Measurements from ENCODE around the gene MYH3. TPM values are rescaled to one million over a fixed set of nuclear protein-coding genes. Genes with fewer than 3 reads are reported as not detected.

MYH3 gene
- total RNA-seq, 4 donors from 2014 or later: 2.2 to 6.6 (median 3.6) TPM

GRCh38 chr17:10657879-10658278 is 770 bp upstream of the MYH3 start:
- no peaks in the 10 kb centered on the region for H3K9me3 ChIP-seq
- H3K27ac ChIP-seq: no peak overlapping the region
- in situ Hi-C loops (cut with MboI; ENCODE audit: low pct_ligation_motif_present in 1 of 4, low pct_unique_long_range_greater_than_20kb in 1 of 4, low sequenced_read_pairs in 3 of 4): loop anchor here in 2 of 4 donors (10.0 to 25.0 kb wide), 2 partner anchors 96 to 197 kb away; no protein-coding TSS in a partner anchor
- no peaks in the 10 kb centered on the region for H3K36me3 ChIP-seq
- intact Hi-C loops (cut with DNase I; ENCODE audit: low total_unique reads): no loop called here
- TF ChIP-seq POLR2A (IDR thresholded peaks at IDR 0.05) (no peak), POLR2AphosphoS5 (IDR thresholded peaks at IDR 0.05) (no peak), CTCF (IDR thresholded peaks at IDR 0.05) (no peak), EP300 (IDR thresholded peaks at IDR 0.05; ENCODE audit: low read depth) (no peak)
- no peaks in the 10 kb centered on the region for H3K27me3 ChIP-seq
- no peak for DNase-seq
- 79 to 83% methylated on average over 7 to 10 of the region's 10 CpGs for WGBS, 2 donors (ENCODE audit: low coverage in 1 of 2)
- H3K4me3 ChIP-seq: no peak overlapping the region
- no peaks in the 10 kb centered on the region for H3K4me1 ChIP-seq

DNA sequence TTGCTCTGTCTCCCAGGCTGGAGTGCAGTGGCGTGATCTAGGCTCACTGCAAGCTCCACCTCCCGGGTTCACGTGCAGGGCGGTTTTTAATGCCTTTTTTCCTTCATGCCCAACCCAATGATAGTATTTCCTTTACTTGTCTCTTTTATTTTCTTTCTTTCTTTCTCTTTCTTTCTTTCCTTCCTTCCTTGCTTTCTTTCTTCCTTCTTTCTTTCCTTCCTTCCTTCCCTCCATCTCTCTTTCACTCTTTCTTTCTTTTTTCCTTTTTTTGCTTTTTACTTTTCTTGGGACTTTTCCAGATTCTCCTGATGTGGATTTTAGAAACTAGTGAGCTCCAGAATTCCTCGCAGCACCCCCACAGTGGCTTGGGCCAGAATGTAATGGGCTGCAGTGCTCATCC is 3.1 kb downstream of the MYH3 start:
- Histone ChIP-seq H3K4me1 (no peaks in the 10 kb centered on the region), H3K4me3 (no peak overlapping the region), H3K27ac (no peak overlapping the region), H3K36me3 (no peaks in the 10 kb centered on the region), H3K27me3 (no peaks in the 10 kb centered on the region), H3K9me3 (no peaks in the 10 kb centered on the region)
- no peak for DNase-seq
- TF ChIP-seq POLR2AphosphoS5 (IDR thresholded peaks at IDR 0.05): no peak
- TF ChIP-seq CTCF (IDR thresholded peaks at IDR 0.05): no peak
- no peak for TF ChIP-seq EP300 (IDR thresholded peaks at IDR 0.05; ENCODE audit: low read depth)
- TF ChIP-seq POLR2A (IDR thresholded peaks at IDR 0.05): no peak
- intact Hi-C loops (cut with DNase I; ENCODE audit: low total_unique reads) (no loop called here), in situ Hi-C loops (cut with MboI; ENCODE audit: low pct_ligation_motif_present in 1 of 4, low pct_unique_long_range_greater_than_20kb in 1 of 4, low sequenced_read_pairs in 3 of 4) (loop anchor here in 2 of 4 donors (10.0 to 25.0 kb wide), 2 partner anchors 92 to 201 kb away; no protein-coding TSS in a partner anchor)
- WGBS, 2 donors (ENCODE audit: low coverage in 1 of 2): 40 to 75% methylated on average over 1 to 5 of the region's 5 CpGs

DNA sequence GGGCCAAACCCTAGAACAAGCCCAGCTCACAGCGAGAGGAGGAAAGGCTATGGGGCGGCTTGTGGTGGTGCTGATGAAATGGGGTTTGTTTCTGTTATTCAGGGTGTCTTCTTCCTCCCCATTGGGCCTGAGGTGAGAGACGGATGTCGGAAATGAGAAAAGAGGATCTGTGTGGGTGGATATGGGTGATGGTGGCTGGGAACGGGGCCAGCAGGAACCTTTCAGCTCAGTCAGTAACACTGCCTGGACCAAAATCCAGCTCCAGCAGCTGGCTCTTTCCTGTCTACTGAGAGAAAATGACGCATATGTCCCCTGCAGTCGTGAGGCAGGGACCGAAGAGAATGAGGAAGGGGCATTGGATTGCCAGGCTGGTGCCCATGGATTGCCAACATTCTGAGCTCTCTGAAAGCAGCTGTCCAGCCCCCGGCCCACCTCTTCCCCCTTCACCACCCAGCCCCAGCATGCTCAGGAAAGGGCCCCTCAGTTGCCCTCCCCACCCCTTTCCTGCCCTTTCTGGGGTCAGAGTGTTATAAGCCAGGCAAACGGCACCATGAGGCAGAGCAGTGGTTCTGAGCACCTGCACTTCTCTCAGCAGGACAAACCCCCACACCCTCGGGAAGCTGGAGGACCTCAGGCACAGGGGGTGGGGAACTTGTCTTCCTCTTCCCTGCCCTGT is 4.0 kb downstream of the MYH3 start:
- no peaks in the 10 kb centered on the region for H3K9me3 ChIP-seq
- no peaks in the 10 kb centered on the region for H3K4me1 ChIP-seq
- 75 to 85% methylated on average over 5 to 10 of the region's 11 CpGs for WGBS, 2 donors (ENCODE audit: low coverage in 1 of 2)
- no peaks in the 10 kb centered on the region for H3K36me3 ChIP-seq
- in situ Hi-C loops (cut with MboI; ENCODE audit: low pct_ligation_motif_present in 1 of 4, low pct_unique_long_range_greater_than_20kb in 1 of 4, low sequenced_read_pairs in 3 of 4): loop anchor here in 2 of 4 donors (10.0 to 25.0 kb wide), 2 partner anchors 91 to 202 kb away; no protein-coding TSS in a partner anchor
- no peak for TF ChIP-seq POLR2A (IDR thresholded peaks at IDR 0.05)
- TF ChIP-seq CTCF (IDR thresholded peaks at IDR 0.05): no peak
- no peak for TF ChIP-seq POLR2AphosphoS5 (IDR thresholded peaks at IDR 0.05)
- no peak overlapping the region for H3K4me3 ChIP-seq
- no peaks in the 10 kb centered on the region for H3K27me3 ChIP-seq
- DNase-seq: no peak
- intact Hi-C loops (cut with DNase I; ENCODE audit: low total_unique reads): no loop called here
- H3K27ac ChIP-seq: no peak overlapping the region

DNA sequence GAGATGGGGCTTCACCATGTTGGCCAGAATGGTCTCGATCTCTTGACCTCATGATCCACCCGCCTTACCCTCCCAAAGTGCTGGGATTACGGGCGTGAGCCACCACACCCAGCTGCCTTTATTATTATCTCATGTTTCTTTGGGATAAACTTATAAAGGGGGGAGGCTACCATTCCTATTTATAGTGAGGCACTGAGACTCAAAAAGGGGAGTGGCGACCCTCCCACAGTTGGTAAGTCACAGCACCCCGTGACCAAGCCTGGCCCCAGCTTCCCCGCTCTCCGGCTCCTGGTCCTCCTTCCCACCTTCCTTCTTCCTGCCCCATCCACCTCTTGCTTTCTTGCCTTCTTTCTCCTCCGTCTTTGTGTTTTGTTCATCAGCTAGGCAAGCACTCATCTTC is 5.2 kb downstream of the MYH3 start:
- no peaks in the 10 kb centered on the region for H3K9me3 ChIP-seq
- H3K4me1 ChIP-seq: no peaks in the 10 kb centered on the region
- no peak overlapping the region for H3K27ac ChIP-seq
- TF ChIP-seq CTCF (IDR thresholded peaks at IDR 0.05) (no peak), POLR2A (IDR thresholded peaks at IDR 0.05) (no peak), POLR2AphosphoS5 (IDR thresholded peaks at IDR 0.05) (no peak), EP300 (IDR thresholded peaks at IDR 0.05; ENCODE audit: low read depth) (no peak)
- no peaks in the 10 kb centered on the region for H3K36me3 ChIP-seq
- H3K27me3 ChIP-seq: no peaks in the 10 kb centered on the region
- in situ Hi-C loops (cut with MboI; ENCODE audit: low pct_ligation_motif_present in 1 of 4, low pct_unique_long_range_greater_than_20kb in 1 of 4, low sequenced_read_pairs in 3 of 4): loop anchor here in 2 of 4 donors (10.0 to 25.0 kb wide), 2 partner anchors 90 to 203 kb away; no protein-coding TSS in a partner anchor
- no peak for DNase-seq
- intact Hi-C loops (cut with DNase I; ENCODE audit: low total_unique reads): no loop called here
- WGBS, 2 donors (ENCODE audit: low coverage in 1 of 2): 69 to 95% methylated on average over 7 to 9 of the region's 9 CpGs
- no peak overlapping the region for H3K4me3 ChIP-seq

Data from transverse colon (tissue), 4 donors.